ENCODE measurements around the gene IRX6.

IRX6 gene

GRCh38 chr16:55325458-55326109, 1.6 kb downstream of the IRX6 start:
- H3K27ac ChIP-seq: no peak overlapping the region
- no peak overlapping the region for H3K9ac ChIP-seq
- H3K4me2 ChIP-seq (ENCODE audit: low read length): no peak overlapping the region
- H3K27me3 ChIP-seq (ENCODE audit: control insufficient read depth, insufficient read depth, low read length): no peaks in the 10 kb centered on the region
- H3K36me3 ChIP-seq (ENCODE audit: control insufficient read depth, insufficient read depth, low read length): no peaks in the 10 kb centered on the region
- H2AFZ ChIP-seq: no peak overlapping the region
- H3K9me3 ChIP-seq (ENCODE audit: control insufficient read depth, low read length): no peaks in the 10 kb centered on the region
- TF ChIP-seq, protein P1, sequence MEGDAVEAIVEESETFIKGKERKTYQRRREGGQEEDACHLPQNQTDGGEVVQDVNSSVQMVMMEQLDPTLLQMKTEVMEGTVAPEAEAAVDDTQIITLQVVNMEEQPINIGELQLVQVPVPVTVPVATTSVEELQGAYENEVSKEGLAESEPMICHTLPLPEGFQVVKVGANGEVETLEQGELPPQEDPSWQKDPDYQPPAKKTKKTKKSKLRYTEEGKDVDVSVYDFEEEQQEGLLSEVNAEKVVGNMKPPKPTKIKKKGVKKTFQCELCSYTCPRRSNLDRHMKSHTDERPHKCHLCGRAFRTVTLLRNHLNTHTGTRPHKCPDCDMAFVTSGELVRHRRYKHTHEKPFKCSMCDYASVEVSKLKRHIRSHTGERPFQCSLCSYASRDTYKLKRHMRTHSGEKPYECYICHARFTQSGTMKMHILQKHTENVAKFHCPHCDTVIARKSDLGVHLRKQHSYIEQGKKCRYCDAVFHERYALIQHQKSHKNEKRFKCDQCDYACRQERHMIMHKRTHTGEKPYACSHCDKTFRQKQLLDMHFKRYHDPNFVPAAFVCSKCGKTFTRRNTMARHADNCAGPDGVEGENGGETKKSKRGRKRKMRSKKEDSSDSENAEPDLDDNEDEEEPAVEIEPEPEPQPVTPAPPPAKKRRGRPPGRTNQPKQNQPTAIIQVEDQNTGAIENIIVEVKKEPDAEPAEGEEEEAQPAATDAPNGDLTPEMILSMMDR (IDR thresholded peaks at IDR 0.05): no peak
- H3K4me3 ChIP-seq (ENCODE audit: low read depth, low read length): no peak overlapping the region
- H3K79me2 ChIP-seq: no peaks in the 10 kb centered on the region
- no peaks in the 10 kb centered on the region for H3K4me1 ChIP-seq

DNA sequence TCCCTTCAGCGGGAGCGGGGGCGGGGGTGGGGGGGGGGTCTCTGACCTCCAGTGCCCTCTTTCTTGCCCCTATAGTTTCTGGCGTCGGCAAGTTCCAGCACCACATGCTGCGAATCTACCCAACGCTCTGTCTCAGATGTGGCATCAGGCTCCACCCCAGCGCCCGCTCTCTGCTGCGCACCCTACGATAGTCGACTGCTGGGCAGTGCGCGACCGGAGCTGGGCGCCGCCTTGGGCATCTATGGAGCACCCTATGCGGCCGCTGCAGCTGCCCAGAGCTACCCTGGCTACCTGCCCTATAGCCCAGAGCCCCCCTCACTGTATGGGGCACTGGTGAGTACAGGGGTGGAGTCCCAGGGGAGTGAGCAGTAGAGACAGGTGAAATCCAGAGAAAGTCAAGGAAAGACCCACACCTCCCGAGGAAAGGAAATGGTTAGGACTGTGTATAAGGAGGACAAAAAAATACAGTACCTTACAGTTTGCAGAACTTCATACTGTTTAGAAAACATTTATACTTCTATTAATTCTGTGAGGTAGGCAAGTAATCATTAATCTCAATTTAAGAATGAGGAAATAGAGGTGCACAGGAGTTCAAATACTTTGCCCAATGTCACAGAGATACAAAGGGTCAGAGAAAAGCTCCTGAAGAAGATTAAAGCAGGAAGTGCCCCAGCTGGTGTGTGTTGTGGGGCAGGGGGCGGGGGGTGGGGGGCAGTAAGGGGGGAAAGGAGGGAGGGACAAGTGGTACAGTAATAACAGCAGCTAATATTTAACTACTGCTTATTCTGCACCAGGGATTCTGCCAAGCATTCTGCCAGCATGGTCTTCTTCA, 2.5 kb downstream of the IRX6 start:
- Histone ChIP-seq H3K4me2 (ENCODE audit: low read length) (no peak overlapping the region), H2AFZ (no peak overlapping the region), H3K79me2 (no peaks in the 10 kb centered on the region), H3K9me3 (ENCODE audit: control insufficient read depth, low read length) (no peaks in the 10 kb centered on the region), H3K36me3 (ENCODE audit: control insufficient read depth, insufficient read depth, low read length) (no peaks in the 10 kb centered on the region), H3K27me3 (ENCODE audit: control insufficient read depth, insufficient read depth, low read length) (no peaks in the 10 kb centered on the region), H3K27ac (no peak overlapping the region), H3K4me1 (no peaks in the 10 kb centered on the region), H3K4me3 (ENCODE audit: low read depth, low read length) (no peak overlapping the region), H3K9ac (no peak overlapping the region)
- TF ChIP-seq, protein P1 (IDR thresholded peaks at IDR 0.05): no peak

- Histone ChIP-seq H3K9me3 (ENCODE audit: control insufficient read depth, low read length) (no peaks in the 10 kb centered on the region), H2AFZ (no peak overlapping the region), H3K27me3 (ENCODE audit: control insufficient read depth, insufficient read depth, low read length) (no peaks in the 10 kb centered on the region), H3K27ac (no peak overlapping the region), H3K4me2 (ENCODE audit: low read length) (no peak overlapping the region), H3K4me3 (ENCODE audit: low read depth, low read length) (no peak overlapping the region), H3K36me3 (ENCODE audit: control insufficient read depth, insufficient read depth, low read length) (no peaks in the 10 kb centered on the region), H3K79me2 (no peaks in the 10 kb centered on the region), H3K9ac (no peak overlapping the region), H3K4me1 (no peaks in the 10 kb centered on the region)
- TF ChIP-seq, protein P1 (IDR thresholded peaks at IDR 0.05): no peak
Observed at GRCh38 chr16:55328611-55329569, 4.9 kb downstream of the IRX6 start.

DNA sequence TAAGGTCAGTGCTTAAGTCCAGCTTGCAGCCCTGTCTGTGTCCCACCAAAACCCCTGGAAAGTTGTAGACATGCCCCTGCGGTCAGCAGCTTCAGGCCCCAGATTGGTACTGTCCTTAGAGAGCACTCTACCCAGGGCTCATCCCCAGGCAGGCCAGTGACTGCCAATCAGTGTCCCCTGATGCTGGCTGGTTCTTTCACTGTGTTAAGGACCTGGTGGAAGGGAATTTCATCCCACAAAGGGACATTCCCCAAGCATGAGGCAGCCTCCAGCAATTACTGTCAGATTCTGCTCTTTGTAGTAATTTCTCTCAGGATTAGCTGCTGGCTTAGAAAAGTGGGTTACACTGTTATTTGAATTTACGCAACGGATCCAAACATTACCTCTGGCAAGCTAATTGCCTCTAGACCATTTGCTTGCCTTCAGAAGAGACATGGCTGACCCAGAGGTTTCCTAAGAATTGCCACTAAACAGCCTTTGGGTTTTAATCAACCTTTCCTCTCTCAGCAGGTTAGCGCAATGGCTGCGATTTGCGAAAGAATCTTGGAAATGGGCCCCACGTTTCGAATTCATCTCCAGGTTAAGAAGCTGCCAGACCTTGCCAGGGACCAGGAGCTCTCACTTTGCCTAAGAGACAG, 5.9 kb downstream of the IRX6 start:
- H3K4me3 ChIP-seq (ENCODE audit: low read depth, low read length): no peak overlapping the region
- TF ChIP-seq, protein P1 (IDR thresholded peaks at IDR 0.05): no peak
- H2AFZ ChIP-seq: no peak overlapping the region
- no peaks in the 10 kb centered on the region for H3K9me3 ChIP-seq (ENCODE audit: control insufficient read depth, low read length)
- H3K36me3 ChIP-seq (ENCODE audit: control insufficient read depth, insufficient read depth, low read length): no peaks in the 10 kb centered on the region
- no peak overlapping the region for H3K27ac ChIP-seq
- no peak overlapping the region for H3K4me2 ChIP-seq (ENCODE audit: low read length)
- no peak overlapping the region for H3K9ac ChIP-seq
- no peaks in the 10 kb centered on the region for H3K4me1 ChIP-seq
- no peaks in the 10 kb centered on the region for H3K79me2 ChIP-seq
- H3K27me3 ChIP-seq (ENCODE audit: control insufficient read depth, insufficient read depth, low read length): no peaks in the 10 kb centered on the region
